ENCODE results near the gene FAAH.

FAAH gene

GRCh38 chr1:46423574-46424240 is 29.6 kb downstream of the FAAH start:
- Histone ChIP-seq H3K27me3 (ENCODE audit: control insufficient read depth, insufficient read depth, low read length) (no peaks in the 10 kb centered on the region), H3K36me3 (ENCODE audit: control insufficient read depth, insufficient read depth, low read length) (no peaks in the 10 kb centered on the region), H3K9me3 (ENCODE audit: control insufficient read depth, insufficient read depth, low read length) (no peaks in the 10 kb centered on the region), H3K4me1 (ENCODE audit: control insufficient read depth, insufficient read depth, low read length) (no peaks in the 10 kb centered on the region), H3K9ac (ENCODE audit: low read depth, low read length) (no peak overlapping the region), H3K27ac (ENCODE audit: low read depth, low read length) (no peak overlapping the region), H3K4me3 (ENCODE audit: low read depth, low read length) (no peak overlapping the region)

- H3K9ac ChIP-seq (ENCODE audit: low read depth, low read length), result no peak overlapping the region
- H3K27me3 ChIP-seq (ENCODE audit: control insufficient read depth, insufficient read depth, low read length), result no peaks in the 10 kb centered on the region
- no peaks in the 10 kb centered on the region for H3K4me1 ChIP-seq (ENCODE audit: control insufficient read depth, insufficient read depth, low read length)
- H3K36me3 ChIP-seq (ENCODE audit: control insufficient read depth, insufficient read depth, low read length), result no peaks in the 10 kb centered on the region
- H3K4me3 ChIP-seq (ENCODE audit: low read depth, low read length), result no peak overlapping the region
- no peaks in the 10 kb centered on the region for H3K9me3 ChIP-seq (ENCODE audit: control insufficient read depth, insufficient read depth, low read length)
- H3K27ac ChIP-seq (ENCODE audit: low read depth, low read length), result no peak overlapping the region
These were observed 30.6 kb downstream of the FAAH start for GRCh38 chr1:46424730-46425129.

- Histone ChIP-seq H3K27me3 (ENCODE audit: control insufficient read depth, insufficient read depth, low read length) (no peaks in the 10 kb centered on the region), H3K9ac (ENCODE audit: low read depth, low read length) (no peak overlapping the region), H3K36me3 (ENCODE audit: control insufficient read depth, insufficient read depth, low read length) (no peaks in the 10 kb centered on the region), H3K4me3 (ENCODE audit: low read depth, low read length) (no peak overlapping the region), H3K4me1 (ENCODE audit: control insufficient read depth, insufficient read depth, low read length) (no peaks in the 10 kb centered on the region), H3K9me3 (ENCODE audit: control insufficient read depth, insufficient read depth, low read length) (no peaks in the 10 kb centered on the region), H3K27ac (ENCODE audit: low read depth, low read length) (no peak overlapping the region)
These were observed 31.6 kb downstream of the FAAH start for GRCh38 chr1:46425726-46426125.

GRCh38 chr1:46427541-46427940 is 33.4 kb downstream of the FAAH start:
- H3K27ac ChIP-seq (ENCODE audit: low read depth, low read length), result no peak overlapping the region
- no peaks in the 10 kb centered on the region for H3K36me3 ChIP-seq (ENCODE audit: control insufficient read depth, insufficient read depth, low read length)
- H3K4me1 ChIP-seq (ENCODE audit: control insufficient read depth, insufficient read depth, low read length), result no peaks in the 10 kb centered on the region
- H3K4me3 ChIP-seq (ENCODE audit: low read depth, low read length), result no peak overlapping the region
- no peaks in the 10 kb centered on the region for H3K27me3 ChIP-seq (ENCODE audit: control insufficient read depth, insufficient read depth, low read length)
- H3K9ac ChIP-seq (ENCODE audit: low read depth, low read length), result no peak overlapping the region
- H3K9me3 ChIP-seq (ENCODE audit: control insufficient read depth, insufficient read depth, low read length), result no peaks in the 10 kb centered on the region

GRCh38 chr1:46429436-46429835 is 35.3 kb downstream of the FAAH start:
- 0 out of 2 replicates have a peak, but pooled peaks cover 6% of the 10 kb centered on the region for H3K27me3 ChIP-seq (ENCODE audit: control insufficient read depth, insufficient read depth, low read length)
- H3K9me3 ChIP-seq (ENCODE audit: control insufficient read depth, insufficient read depth, low read length), result no peaks in the 10 kb centered on the region
- no peaks in the 10 kb centered on the region; the same call in 1 of the 2 replicates for H3K4me1 ChIP-seq (ENCODE audit: control insufficient read depth, insufficient read depth, low read length)
- no peak overlapping the region for H3K4me3 ChIP-seq (ENCODE audit: low read depth, low read length)
- H3K36me3 ChIP-seq (ENCODE audit: control insufficient read depth, insufficient read depth, low read length), result no peaks in the 10 kb centered on the region
- H3K27ac ChIP-seq (ENCODE audit: low read depth, low read length), result no peak overlapping the region
- H3K9ac ChIP-seq (ENCODE audit: low read depth, low read length), result no peak overlapping the region

- Histone ChIP-seq H3K9me3 (ENCODE audit: control insufficient read depth, insufficient read depth, low read length) (no peaks in the 10 kb centered on the region), H3K36me3 (ENCODE audit: control insufficient read depth, insufficient read depth, low read length) (no peaks in the 10 kb centered on the region), H3K27me3 (ENCODE audit: control insufficient read depth, insufficient read depth, low read length) (0 out of 2 replicates have a peak, but pooled peaks cover 7% of the 10 kb centered on the region), H3K9ac (ENCODE audit: low read depth, low read length) (no peak overlapping the region), H3K27ac (ENCODE audit: low read depth, low read length) (no peak overlapping the region), H3K4me3 (ENCODE audit: low read depth, low read length) (no peak overlapping the region), H3K4me1 (ENCODE audit: control insufficient read depth, insufficient read depth, low read length) (no peaks in the 10 kb centered on the region; the same call in 1 of the 2 replicates)
These were observed 37.6 kb downstream of the FAAH start for GRCh38 chr1:46431695-46432094.

- Histone ChIP-seq H3K4me1 (ENCODE audit: control insufficient read depth, insufficient read depth, low read length) (no peaks in the 10 kb centered on the region; the same call in 1 of the 2 replicates), H3K27me3 (ENCODE audit: control insufficient read depth, insufficient read depth, low read length) (0 out of 2 replicates have a peak, but pooled peaks cover 7% of the 10 kb centered on the region), H3K27ac (ENCODE audit: low read depth, low read length) (no peak overlapping the region), H3K9ac (ENCODE audit: low read depth, low read length) (no peak overlapping the region), H3K9me3 (ENCODE audit: control insufficient read depth, insufficient read depth, low read length) (no peaks in the 10 kb centered on the region), H3K36me3 (ENCODE audit: control insufficient read depth, insufficient read depth, low read length) (no peaks in the 10 kb centered on the region), H3K4me3 (ENCODE audit: low read depth, low read length) (no peak overlapping the region)
These were observed 38.7 kb downstream of the FAAH start for GRCh38 chr1:46432781-46433327.

- H3K4me3 ChIP-seq (ENCODE audit: low read depth, low read length), result no peak overlapping the region
- no peak overlapping the region for H3K27ac ChIP-seq (ENCODE audit: low read depth, low read length)
- no peaks in the 10 kb centered on the region; the same call in 1 of the 2 replicates for H3K4me1 ChIP-seq (ENCODE audit: control insufficient read depth, insufficient read depth, low read length)
- H3K9me3 ChIP-seq (ENCODE audit: control insufficient read depth, insufficient read depth, low read length), result no peaks in the 10 kb centered on the region
- H3K27me3 ChIP-seq (ENCODE audit: control insufficient read depth, insufficient read depth, low read length), result 0 out of 2 replicates have a peak, but pooled peaks cover 7% of the 10 kb centered on the region
- no peaks in the 10 kb centered on the region for H3K36me3 ChIP-seq (ENCODE audit: control insufficient read depth, insufficient read depth, low read length)
- H3K9ac ChIP-seq (ENCODE audit: low read depth, low read length), result no peak overlapping the region
These were observed 40.2 kb downstream of the FAAH start for GRCh38 chr1:46434358-46434757.

- Histone ChIP-seq H3K36me3 (ENCODE audit: control insufficient read depth, insufficient read depth, low read length) (no peaks in the 10 kb centered on the region), H3K4me3 (ENCODE audit: low read depth, low read length) (no peak overlapping the region), H3K9ac (ENCODE audit: low read depth, low read length) (no peak overlapping the region), H3K27ac (ENCODE audit: low read depth, low read length) (no peak overlapping the region), H3K4me1 (ENCODE audit: control insufficient read depth, insufficient read depth, low read length) (no peaks in the 10 kb centered on the region; the same call in 1 of the 2 replicates), H3K27me3 (ENCODE audit: control insufficient read depth, insufficient read depth, low read length) (0 out of 2 replicates have a peak, but pooled peaks cover 7% of the 10 kb centered on the region), H3K9me3 (ENCODE audit: control insufficient read depth, insufficient read depth, low read length) (no peaks in the 10 kb centered on the region)
These were observed 42.7 kb downstream of the FAAH start for GRCh38 chr1:46436844-46437243.

GRCh38 chr1:46437723-46438122 is 43.6 kb downstream of the FAAH start:
- H3K27me3 ChIP-seq (ENCODE audit: control insufficient read depth, insufficient read depth, low read length), result 0 out of 2 replicates have a peak, but pooled peaks cover 7% of the 10 kb centered on the region
- H3K9me3 ChIP-seq (ENCODE audit: control insufficient read depth, insufficient read depth, low read length), result no peaks in the 10 kb centered on the region
- no peak overlapping the region for H3K9ac ChIP-seq (ENCODE audit: low read depth, low read length)
- no peaks in the 10 kb centered on the region for H3K36me3 ChIP-seq (ENCODE audit: control insufficient read depth, insufficient read depth, low read length)
- no peaks in the 10 kb centered on the region; the same call in 1 of the 2 replicates for H3K4me1 ChIP-seq (ENCODE audit: control insufficient read depth, insufficient read depth, low read length)
- no peak overlapping the region for H3K27ac ChIP-seq (ENCODE audit: low read depth, low read length)
- no peak overlapping the region for H3K4me3 ChIP-seq (ENCODE audit: low read depth, low read length)

GRCh38 chr1:46438346-46438745 is 44.2 kb downstream of the FAAH start:
- Histone ChIP-seq H3K4me3 (ENCODE audit: low read depth, low read length) (no peak overlapping the region), H3K9me3 (ENCODE audit: control insufficient read depth, insufficient read depth, low read length) (no peaks in the 10 kb centered on the region), H3K27me3 (ENCODE audit: control insufficient read depth, insufficient read depth, low read length) (0 out of 2 replicates have a peak, but pooled peaks cover 7% of the 10 kb centered on the region), H3K9ac (ENCODE audit: low read depth, low read length) (no peak overlapping the region), H3K36me3 (ENCODE audit: control insufficient read depth, insufficient read depth, low read length) (no peaks in the 10 kb centered on the region), H3K4me1 (ENCODE audit: control insufficient read depth, insufficient read depth, low read length) (no peaks in the 10 kb centered on the region), H3K27ac (ENCODE audit: low read depth, low read length) (no peak overlapping the region)

Measured in HUES48 (cell line).